HG03520 (cell line): Measurements from ENCODE around the gene OSTF1.
A peak's percentile ranks its signal among the peaks of the same experiment; 100 is the strongest.

ENCODE experiments used
- ATAC-seq: cut with Tn5 transposase; IDR thresholded peaks from one replicate; pipeline ENCODE4 v1.9.1; 2021; ENCODE audit warnings: mild to moderate bottlenecking, moderate library complexity; ENCODE audit not compliant: unreplicated experiment

The OSTF1 gene

DNA sequence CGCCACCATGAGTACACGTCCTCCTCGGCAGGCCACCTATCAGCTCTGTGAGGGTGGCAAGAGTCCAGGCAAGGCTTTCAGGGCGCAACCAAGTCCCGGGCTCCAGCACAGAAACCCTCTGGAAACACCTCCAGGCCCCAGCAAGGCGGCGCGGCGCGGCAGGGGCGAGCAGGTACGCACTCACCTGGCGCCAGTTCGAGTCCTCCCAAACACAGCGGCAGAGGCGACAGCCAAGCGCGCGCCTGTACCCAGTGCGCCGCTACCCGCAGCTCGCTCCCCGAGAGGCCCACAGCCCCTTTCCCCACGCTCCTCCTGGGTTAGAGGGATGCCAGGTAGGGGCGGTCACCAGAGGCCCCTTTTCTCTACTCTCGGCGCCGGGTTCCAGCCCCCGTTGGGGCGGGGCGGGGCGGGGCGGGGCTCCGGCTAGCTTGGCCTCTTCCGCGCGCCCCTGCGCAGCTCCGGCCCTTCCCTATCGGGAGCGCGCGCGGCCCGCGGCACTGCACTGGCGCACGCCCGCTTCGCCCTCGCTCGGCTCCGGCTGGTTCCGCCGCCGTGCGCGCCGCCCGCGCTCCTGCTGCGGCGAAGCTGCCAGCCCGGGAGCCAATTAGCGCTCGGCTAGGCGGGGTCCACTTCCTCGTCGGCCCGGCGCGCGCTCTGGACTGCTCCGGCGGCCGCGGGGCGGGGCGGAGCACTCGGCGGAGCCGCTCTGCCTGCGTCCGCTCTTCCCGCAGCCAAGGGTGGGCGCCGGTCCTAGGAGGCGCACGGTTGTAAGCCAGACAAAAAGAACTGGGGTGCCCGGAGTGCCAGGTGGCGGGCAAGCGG is at the start of gene OSTF1, which contains the start of gene NMRK1:
TSS of gene OSTF1 (plus strand) at position 691 of the 822 bp plus-strand sequence. CDS start 179 bp downstream, outside the sequence.
TSS of gene NMRK1 (minus strand) at position 332 of the 822 bp plus-strand sequence. CDS start 5,040 bp downstream, outside the sequence.
- peak; percentile 90 for ATAC-seq

DNA sequence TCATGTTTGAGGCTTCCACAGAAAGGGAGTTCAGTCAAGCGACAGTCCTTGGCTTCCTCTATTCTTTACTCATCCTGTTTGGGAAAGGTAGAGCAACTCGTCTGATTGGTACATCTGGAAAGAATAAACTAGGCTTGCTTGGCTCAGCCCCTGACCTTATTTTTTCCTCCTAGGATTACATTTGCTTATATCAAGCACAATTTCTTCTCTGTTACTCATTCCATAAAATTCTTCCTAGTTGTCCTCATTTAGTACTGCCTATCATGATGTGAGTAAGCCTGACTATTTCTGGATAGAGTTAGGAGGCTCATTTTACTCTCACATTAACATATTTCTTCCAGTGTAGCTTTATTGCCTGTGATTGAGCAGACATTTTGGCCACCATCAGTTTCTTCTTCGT is 49.3 kb upstream of the OSTF1 start:
- no peak for ATAC-seq

GRCh38 chr9:75039801-75040200 is 48.5 kb upstream of the OSTF1 start:
- ATAC-seq = no peak

- ATAC-seq = no peak
Measured at GRCh38 chr9:75041041-75041440, 47.3 kb upstream of the OSTF1 start.

GRCh38 chr9:75046725-75047345 is 41.5 kb upstream of the OSTF1 start:
- ATAC-seq = no peak

DNA sequence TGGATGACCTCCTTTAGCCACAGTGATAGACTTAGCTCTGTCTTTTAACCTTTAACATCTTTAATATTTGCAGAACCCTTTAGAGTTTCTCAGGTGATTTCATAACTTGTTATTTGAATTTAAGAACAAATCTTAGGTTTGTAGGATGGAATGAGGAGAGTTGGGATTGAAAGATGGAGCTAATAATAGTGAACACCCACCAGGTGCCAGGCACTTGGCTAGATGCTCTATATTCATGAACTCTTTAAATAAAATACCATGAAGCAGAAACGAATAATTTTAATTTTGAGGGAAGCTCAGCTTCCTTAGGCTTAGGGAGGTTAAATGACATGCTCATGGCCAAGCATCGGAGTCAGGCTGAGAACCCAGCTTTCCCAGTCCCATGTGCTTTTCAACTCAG is 40.8 kb upstream of the OSTF1 start:
- no peak for ATAC-seq

DNA sequence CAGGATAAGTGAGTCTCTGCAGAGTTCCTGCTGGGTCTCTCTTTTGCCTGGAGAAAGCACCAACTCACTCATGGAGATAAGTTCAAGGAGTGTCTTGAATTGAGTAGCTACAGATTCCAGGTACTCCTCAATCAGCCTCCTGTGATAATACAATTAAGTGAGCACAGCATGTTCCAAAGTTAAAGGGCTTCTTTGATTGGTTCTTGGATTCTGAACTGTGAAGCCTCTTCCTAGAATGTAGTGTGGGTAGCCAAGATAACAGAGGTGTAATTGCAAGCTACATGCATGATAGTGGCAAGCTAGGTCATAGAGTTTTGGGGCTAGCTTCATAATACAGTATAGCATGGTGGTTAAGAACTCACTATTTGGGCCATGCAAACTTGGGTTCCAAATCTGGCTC is 37.0 kb upstream of the OSTF1 start:
- ATAC-seq = no peak

DNA sequence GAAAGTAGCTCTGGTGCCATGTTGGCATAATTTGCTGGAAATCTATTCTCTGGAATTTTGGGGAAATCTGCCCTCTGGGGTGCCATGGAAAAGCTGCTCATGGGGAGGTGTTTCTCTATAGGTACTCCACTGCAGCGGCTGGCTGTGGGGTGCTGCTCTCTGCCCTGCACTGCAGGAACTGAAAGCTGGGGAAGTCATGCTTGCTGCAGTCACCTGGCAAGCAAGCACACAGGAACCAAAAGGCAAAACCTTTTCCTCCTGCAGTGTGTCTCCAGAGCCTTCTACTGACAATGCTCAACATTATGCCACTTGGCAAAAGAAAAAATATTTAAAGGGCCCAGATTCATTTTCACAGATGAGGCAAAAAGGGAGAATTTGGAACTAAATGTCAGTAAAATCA is 34.4 kb upstream of the OSTF1 start:
- peak; percentile 90 for ATAC-seq

DNA sequence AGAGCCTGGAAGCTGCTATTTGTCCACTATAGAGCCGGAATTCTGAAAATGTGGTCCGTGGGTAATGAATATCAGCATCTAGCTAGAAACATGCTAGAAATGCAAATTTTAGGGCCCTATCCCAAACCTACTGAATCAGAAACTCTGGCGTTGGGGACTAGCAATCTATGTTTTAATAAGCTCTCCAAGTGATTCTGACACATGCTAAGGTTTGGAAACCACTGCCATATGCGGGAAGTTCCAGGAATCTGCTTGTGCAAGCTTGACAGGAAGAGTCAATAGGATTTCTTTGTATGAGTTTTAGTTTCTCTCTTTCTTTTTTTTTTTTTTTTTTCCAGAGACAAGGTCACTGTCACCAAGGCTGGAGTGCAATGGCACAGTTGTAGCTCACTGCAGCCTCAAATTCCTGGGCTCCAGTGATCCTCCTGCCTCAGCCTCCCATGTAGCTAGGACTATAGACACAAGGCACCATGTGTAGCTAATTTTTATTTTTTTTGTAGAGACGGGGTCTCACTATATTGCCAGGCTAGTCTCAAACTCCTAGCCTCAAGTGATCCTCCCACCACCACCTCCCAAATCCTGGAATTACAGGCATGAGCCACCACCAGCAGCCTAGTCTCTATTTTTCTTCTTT is 33.8 kb upstream of the OSTF1 start:
- no peak for ATAC-seq

DNA sequence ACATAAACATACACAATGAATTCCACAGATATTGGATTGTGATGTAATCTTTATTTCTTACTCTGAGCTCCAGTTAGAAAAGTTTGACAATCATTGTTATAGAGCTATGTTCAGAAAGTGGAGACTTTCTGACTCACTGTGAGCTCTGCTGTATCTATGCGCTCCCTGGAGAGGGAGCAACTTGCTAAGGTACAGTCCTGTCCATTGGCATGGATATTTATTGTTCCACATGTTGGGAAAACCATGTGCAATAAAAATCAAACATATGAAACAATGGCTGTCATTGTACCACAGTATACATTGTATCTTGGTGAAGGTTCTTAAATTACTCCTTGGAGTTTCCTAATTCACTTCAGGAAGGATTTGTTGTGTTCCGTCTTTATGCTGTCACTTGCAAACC is 27.1 kb upstream of the OSTF1 start:
- no peak for ATAC-seq

DNA sequence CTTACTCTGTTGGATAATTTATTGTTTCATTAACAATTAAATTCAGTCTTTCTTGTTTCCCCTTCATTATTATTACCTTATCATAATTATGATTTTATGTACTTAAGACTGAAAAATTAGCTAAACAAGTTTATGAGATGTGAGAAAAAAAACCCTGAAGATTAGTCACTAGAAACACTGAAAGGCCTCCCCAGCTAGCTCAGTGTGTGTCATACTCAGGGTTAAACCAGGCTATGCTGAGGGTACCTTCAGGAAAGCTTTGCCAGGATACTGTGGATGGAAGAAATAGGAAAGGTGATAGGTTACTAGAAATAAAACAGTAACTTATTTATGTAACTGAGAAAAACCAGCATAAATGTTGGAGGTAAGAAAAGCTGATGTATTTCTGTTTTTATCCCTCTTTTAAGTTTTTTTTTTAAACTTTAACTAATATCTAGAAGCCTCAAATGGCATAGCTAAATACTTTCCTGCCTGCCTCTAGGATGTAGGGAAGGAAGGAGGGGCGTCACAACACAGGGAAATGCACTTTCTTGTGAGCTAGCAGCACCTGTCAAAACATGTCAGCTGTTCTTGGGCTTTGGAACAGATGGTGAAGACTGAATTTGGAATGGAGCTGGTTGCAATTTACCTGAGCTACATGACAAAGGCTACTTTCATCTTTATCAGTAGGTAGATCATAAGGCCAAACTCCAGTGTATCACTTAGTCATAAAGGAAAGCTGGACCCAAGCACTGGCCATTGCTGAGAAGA is 24.6 kb upstream of the OSTF1 start:
- no peak for ATAC-seq

GRCh38 chr9:75064307-75065025 is 23.8 kb upstream of the OSTF1 start:
- no peak for ATAC-seq

- no peak for ATAC-seq
Measured at GRCh38 chr9:75065510-75065909, 22.8 kb upstream of the OSTF1 start.

- no peak for ATAC-seq
Measured at GRCh38 chr9:75067894-75068293, 20.4 kb upstream of the OSTF1 start.

- ATAC-seq = no peak
Measured at GRCh38 chr9:75069171-75069570, 19.1 kb upstream of the OSTF1 start.

DNA sequence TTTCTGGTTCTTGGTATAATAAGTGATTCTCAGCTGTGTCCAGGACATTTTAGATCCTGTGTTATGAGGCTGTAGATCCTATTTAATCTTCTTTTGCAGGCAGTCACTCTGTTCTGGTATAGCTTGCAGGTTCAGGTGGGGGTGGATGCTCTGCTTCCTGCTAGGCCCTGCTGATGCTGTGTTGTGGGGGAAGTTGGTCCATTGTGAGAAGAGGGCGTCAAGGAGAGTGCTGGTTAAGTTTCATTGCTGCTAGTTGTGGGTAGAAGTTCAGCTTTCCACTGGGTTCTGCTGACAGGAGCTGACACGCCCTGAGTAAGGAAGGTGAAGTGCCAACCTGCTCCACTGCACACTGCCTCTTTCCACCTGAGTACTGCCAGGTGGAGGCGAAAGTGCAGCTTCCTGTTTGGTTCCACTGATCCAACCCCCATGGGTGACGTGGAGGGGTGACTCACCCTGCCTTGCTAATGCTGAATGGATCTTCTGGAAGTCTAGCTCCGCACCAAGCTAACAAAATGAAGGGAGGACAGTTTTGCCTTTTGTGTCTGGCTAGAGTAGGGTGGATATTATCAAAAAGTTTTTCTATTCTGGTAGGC is 16.7 kb upstream of the OSTF1 start:
- ATAC-seq = peak; percentile 90

GRCh38 chr9:75072895-75073294 is 15.4 kb upstream of the OSTF1 start:
- ATAC-seq = no peak

GRCh38 chr9:75081632-75082031 is 6.7 kb upstream of the OSTF1 start:
- no peak for ATAC-seq

GRCh38 chr9:75083188-75083970 is 4.9 kb upstream of the OSTF1 start:
- ATAC-seq = no peak
